Testis (tissue), 3 donors: ENCODE measurements around the gene FURIN. TPM values are rescaled to one million over a fixed set of nuclear protein-coding genes. Genes with fewer than 3 reads are reported as not detected.

Experiments used
- DNase-seq: peaks from one replicate; pipeline ENCODE4 v3.0.0-alpha.2; 2019
- H3K27ac ChIP-seq, 2 donors: fragments of 200-600 bp; sonication (generic); one replicate each; pipeline ENCODE4 v1.5.1; 2019
- H3K27me3 ChIP-seq: fragments of 200-600 bp; sonication (generic); one replicate; pipeline ENCODE4 v1.5.1; 2019
- H3K36me3 ChIP-seq: fragments of 200-600 bp; sonication (generic); one replicate; pipeline ENCODE4 v1.5.1; 2017; ENCODE audit warnings: low read depth; ENCODE audit errors: missing control alignments
- H3K4me1 ChIP-seq: fragments of 200-600 bp; sonication (generic); one replicate; pipeline ENCODE4 v1.5.1; 2019
- H3K4me3 ChIP-seq, 2 donors: fragments of 200-600 bp; sonication (generic); one replicate each; pipeline ENCODE4 v1.5.1; 2017 to 2019
- H3K9me3 ChIP-seq: fragments of 200-600 bp; sonication (generic); one replicate; pipeline ENCODE4 v1.5.1; 2017
- CTCF ChIP-seq, 3 experiments: fragments of 450-650 bp in 2 of 3; fragments of 200-600 bp in 1 of 3; sonication (generic) in 1 of 3; IDR thresholded peaks; one replicate each; pipeline ENCODE4 v1.5.1; 2016 to 2019; ENCODE audit warnings: antibody characterized with exemption in 3 of 3, mild to moderate bottlenecking in 2 of 3, moderate library complexity in 1 of 3
- POLR2A ChIP-seq: fragments of 450-650 bp; IDR thresholded peaks from one replicate; pipeline ENCODE4 v1.6.1; 2017; ENCODE audit warnings: antibody characterized with exemption, mild to moderate bottlenecking, moderate library complexity
- WGBS, 2 donors: methylation state at CpG; one replicate each; pipeline ENCODE4 v1.1.5; 2018; 5-methylcytosine and 5-hydroxymethylcytosine counted together
- intact Hi-C: fragments of 100-400 bp; cut with DNase I; formaldehyde crosslinking; loops from one replicate; pipeline ENCODE4 v1.15.1; 2023; ENCODE audit warnings: low total_unique reads
- polyA plus RNA-seq: library from polyadenylated mRNA; stranded (reverse); fragments of 350-450 nt; fragmentation: Illumina TruSeq; extraction: RNeasy Lipid Tissue Mini Kit (QIAGEN cat#74804); gene quantifications from one replicate; pipeline ENCODE4 v1.2.3, GENCODE V29; 2014; ENCODE audit warnings: low read depth, low replicate concordance; ENCODE audit not compliant: insufficient read depth
- total RNA-seq, 2 donors: library from RNA; depleted of rRNA; stranded (reverse); fragments of >200 nt; gene quantifications; one replicate each; pipeline ENCODE4 v1.2.3, GENCODE V29; 2016

FURIN gene
- total and polyA plus RNA-seq, 3 donors from 2014 or later, result 21.5 to 32.1 (median 23.1) TPM

- Histone ChIP-seq H3K27ac (no peak overlapping the region), H3K9me3 (no peaks in the 10 kb centered on the region), H3K27me3 (no peaks in the 10 kb centered on the region), H3K4me1 (peaks cover 20% of the 10 kb centered on the region), H3K36me3 (no peaks in the 10 kb centered on the region), H3K4me3 (no peak overlapping the region)
- no peak for DNase-seq
- TF ChIP-seq CTCF (IDR thresholded peaks at IDR 0.05) (no peak), POLR2A (no peak)
- intact Hi-C loops, result loop anchor here (10.0 kb wide), 1 partner anchor 245 kb away; no protein-coding TSS in a partner anchor
- 80 to 90% methylated on average over 1 to 18 of the region's 18 CpGs for WGBS, 2 donors
Measured at GRCh38 chr15:90889313-90889730, 20.9 kb downstream of the FURIN start.

GRCh38 chr15:90889736-90890456 lies 21.5 kb downstream of the FURIN start:
- H3K36me3 ChIP-seq, result no peaks in the 10 kb centered on the region
- no peak overlapping the region for H3K27ac ChIP-seq
- H3K4me3 ChIP-seq, result no peak overlapping the region
- H3K9me3 ChIP-seq, result no peaks in the 10 kb centered on the region
- intact Hi-C loops, result loop anchor here (10.0 kb wide), 1 partner anchor 245 kb away; no protein-coding TSS in a partner anchor
- H3K27me3 ChIP-seq, result no peaks in the 10 kb centered on the region
- H3K4me1 ChIP-seq, result peaks cover 14% of the 10 kb centered on the region
- WGBS, 2 donors, result 88% methylated on average over 19 to 28 of the region's 31 CpGs
- DNase-seq, result no peak
- TF ChIP-seq POLR2A (no peak), CTCF (IDR thresholded peaks at IDR 0.05) (no peak)

GRCh38 chr15:90890839-90891238 lies 22.5 kb downstream of the FURIN start:
- H3K27ac ChIP-seq, result no peak overlapping the region
- H3K4me3 ChIP-seq, result no peak overlapping the region
- intact Hi-C loops, result no loop called here
- no peak for TF ChIP-seq CTCF (IDR thresholded peaks at IDR 0.05)
- TF ChIP-seq POLR2A, result no peak
- no peaks in the 10 kb centered on the region for H3K9me3 ChIP-seq
- H3K36me3 ChIP-seq, result no peaks in the 10 kb centered on the region
- WGBS, 2 donors, result 80 to 91% methylated on average over 2 to 12 of the region's 12 CpGs
- no peak for DNase-seq
- no peaks in the 10 kb centered on the region for H3K27me3 ChIP-seq
- H3K4me1 ChIP-seq, result peaks cover 9% of the 10 kb centered on the region

- no peak for DNase-seq
- no peak overlapping the region for H3K4me3 ChIP-seq
- 87 to 90% methylated on average over 5 to 8 of the region's 8 CpGs for WGBS, 2 donors
- no peak overlapping the region for H3K27ac ChIP-seq
- no peaks in the 10 kb centered on the region for H3K9me3 ChIP-seq
- intact Hi-C loops, result no loop called here
- no peak for TF ChIP-seq POLR2A
- no peak for TF ChIP-seq CTCF (IDR thresholded peaks at IDR 0.05)
- H3K4me1 ChIP-seq, result peaks cover 4% of the 10 kb centered on the region
- H3K36me3 ChIP-seq, result no peaks in the 10 kb centered on the region
- no peaks in the 10 kb centered on the region for H3K27me3 ChIP-seq
Measured at GRCh38 chr15:90891346-90891949, 23.1 kb downstream of the FURIN start.
